Measurements from ENCODE around the gene ARL13B.
A peak's percentile ranks its signal among the peaks of the same experiment; 100 is the strongest.

DNA sequence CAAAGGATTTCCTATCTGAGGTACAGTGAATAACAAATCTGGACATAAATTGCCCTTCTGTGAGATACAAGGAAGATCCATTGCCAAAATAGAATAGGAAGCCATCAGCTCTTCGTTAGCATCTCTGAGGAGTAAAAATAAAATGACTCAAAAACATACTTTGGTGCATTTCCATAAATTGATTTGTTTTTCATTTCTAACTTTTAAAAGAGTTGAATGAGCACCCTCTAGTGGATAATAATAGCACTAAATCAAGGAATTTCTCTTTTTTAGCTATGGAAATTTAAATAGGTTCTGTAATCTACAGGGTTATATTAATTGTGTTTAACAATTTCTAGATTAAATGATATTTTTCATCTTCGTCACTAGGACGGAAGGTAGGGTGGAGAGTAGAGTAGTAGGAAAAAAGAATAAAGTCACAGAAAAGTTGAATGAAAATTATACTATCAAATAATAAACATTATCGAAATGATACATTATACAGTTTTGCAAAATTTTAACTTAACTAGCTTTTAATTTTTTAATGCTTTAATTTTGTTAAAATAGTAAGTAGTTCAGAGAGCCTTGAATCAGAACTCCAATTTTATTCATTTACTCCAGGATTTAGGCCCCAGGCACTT is 89.3 kb downstream of the ARL13B start:
- TF ChIP-seq, protein P1, sequence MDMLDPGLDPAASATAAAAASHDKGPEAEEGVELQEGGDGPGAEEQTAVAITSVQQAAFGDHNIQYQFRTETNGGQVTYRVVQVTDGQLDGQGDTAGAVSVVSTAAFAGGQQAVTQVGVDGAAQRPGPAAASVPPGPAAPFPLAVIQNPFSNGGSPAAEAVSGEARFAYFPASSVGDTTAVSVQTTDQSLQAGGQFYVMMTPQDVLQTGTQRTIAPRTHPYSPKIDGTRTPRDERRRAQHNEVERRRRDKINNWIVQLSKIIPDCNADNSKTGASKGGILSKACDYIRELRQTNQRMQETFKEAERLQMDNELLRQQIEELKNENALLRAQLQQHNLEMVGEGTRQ (IDR thresholded peaks at IDR 0.05; ENCODE audit: borderline replicate concordance, low read depth, low read length): no peak
- no peak for TF ChIP-seq POLR2AphosphoS5 (IDR thresholded peaks at IDR 0.05; ENCODE audit: low read depth, low read length)
- TF ChIP-seq CTCF (IDR thresholded peaks at IDR 0.05): peak; percentile 77
- TF ChIP-seq SMC3 (IDR thresholded peaks at IDR 0.05; ENCODE audit: low read depth, low read length): no peak
- TF ChIP-seq MEF2A (IDR thresholded peaks at IDR 0.05; ENCODE audit: borderline replicate concordance, low read depth): no peak
- TF ChIP-seq NRF1 (IDR thresholded peaks at IDR 0.05; ENCODE audit: low read depth, low read length): no peak
- TF ChIP-seq SIN3A (IDR thresholded peaks at IDR 0.05; ENCODE audit: borderline replicate concordance, low read depth, low read length): no peak
- TF ChIP-seq PBX3 (IDR thresholded peaks at IDR 0.05): no peak
- TF ChIP-seq ELF1 (IDR thresholded peaks at IDR 0.05): no peak
- TF ChIP-seq, protein P2, sequence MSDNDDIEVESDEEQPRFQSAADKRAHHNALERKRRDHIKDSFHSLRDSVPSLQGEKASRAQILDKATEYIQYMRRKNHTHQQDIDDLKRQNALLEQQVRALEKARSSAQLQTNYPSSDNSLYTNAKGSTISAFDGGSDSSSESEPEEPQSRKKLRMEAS (IDR thresholded peaks at IDR 0.05; ENCODE audit: low read depth): no peak

Data from SK-N-SH (cell line).